GM20000 (cell line): ENCODE measurements around the gene C1QA.

Experiments
- DNase-seq: peaks from one replicate; pipeline ENCODE4 v3.0.0; 2012; ENCODE audit warnings: low spot score
- CTCF ChIP-seq: IDR thresholded peaks from 2 replicates; pipeline ENCODE4 v1.5.1; 2012; ENCODE audit warnings: mild to moderate bottlenecking, control low read depth; ENCODE audit errors: extremely low read depth, missing control alignments

C1QA gene

GRCh38 chr1:22613572-22613918 is 22.9 kb upstream of the C1QA start:
- no peak for DNase-seq
- TF ChIP-seq CTCF = no peak

GRCh38 chr1:22613951-22614350 is 22.5 kb upstream of the C1QA start:
- TF ChIP-seq CTCF = no peak

GRCh38 chr1:22615886-22616285 is 20.5 kb upstream of the C1QA start:
- no peak for TF ChIP-seq CTCF
- DNase-seq = no peak

More at GRCh38 chr1:22613951-22614350, 22.5 kb upstream of the C1QA start:
- no peak for DNase-seq

- TF ChIP-seq CTCF = no peak
- DNase-seq = no peak
Measured at GRCh38 chr1:22616571-22616970, 19.9 kb upstream of the C1QA start.

- no peak for DNase-seq
- no peak for TF ChIP-seq CTCF
Measured at GRCh38 chr1:22618056-22618455, 18.4 kb upstream of the C1QA start.

- no peak for DNase-seq
- TF ChIP-seq CTCF = no peak
Measured at GRCh38 chr1:22619252-22619651, 17.2 kb upstream of the C1QA start.

- no peak for TF ChIP-seq CTCF
- DNase-seq = no peak
Measured at GRCh38 chr1:22619798-22620197, 16.6 kb upstream of the C1QA start.
